GM21619 (cell line): ENCODE results near the gene MT1E.
A peak's percentile ranks its signal among the peaks of the same experiment; 100 is the strongest.
"Not testable (repeated sequence)": the region's sequence is repeated elsewhere in the genome, so short reads cannot be mapped to it uniquely, and the experiment has no call there.

ENCODE experiments used
- ATAC-seq: cut with Tn5 transposase; IDR thresholded peaks from one replicate; pipeline ENCODE4 v1.9.1; 2021; ENCODE audit not compliant: unreplicated experiment

Gene MT1E

GRCh38 chr16:56625140-56625942 lies at the start of gene MT1E:
Gene MT1E (plus strand): TSS chr16:56625781. CDS start chr16:56625852, 71 bp downstream.
- peak; percentile 49 for ATAC-seq

- ATAC-seq: peak; percentile 78
These were observed 48.8 kb upstream of the MT1E start for GRCh38 chr16:56576585-56577299.

GRCh38 chr16:56577300-56577625 lies 48.3 kb upstream of the MT1E start:
- no peak for ATAC-seq

GRCh38 chr16:56580391-56581048 lies 45.1 kb upstream of the MT1E start:
- no peak for ATAC-seq

GRCh38 chr16:56582911-56583310 lies 42.7 kb upstream of the MT1E start:
- ATAC-seq: not testable (repeated sequence)

- ATAC-seq: no peak
These were observed 42.0 kb upstream of the MT1E start for GRCh38 chr16:56583351-56584168.

GRCh38 chr16:56584276-56584675 lies 41.3 kb upstream of the MT1E start:
- no peak for ATAC-seq

GRCh38 chr16:56588781-56589140 lies 36.8 kb upstream of the MT1E start:
- ATAC-seq: no peak

- no peak for ATAC-seq
These were observed 36.2 kb upstream of the MT1E start, which contains the start of gene MT3 for GRCh38 chr16:56589141-56590039. Gene MT3 (plus strand): TSS chr16:56589528. CDS start chr16:56589591, 63 bp downstream.

GRCh38 chr16:56591377-56592060 lies 34.1 kb upstream of the MT1E start:
- ATAC-seq: no peak

GRCh38 chr16:56593573-56594291 lies 31.8 kb upstream of the MT1E start:
- no peak for ATAC-seq

GRCh38 chr16:56594292-56594619 lies 31.3 kb upstream of the MT1E start:
- no peak for ATAC-seq

GRCh38 chr16:56600398-56600999 lies 25.1 kb upstream of the MT1E start:
- no peak for ATAC-seq

- ATAC-seq: no peak
These were observed 24.3 kb upstream of the MT1E start for GRCh38 chr16:56601325-56601724.

- ATAC-seq: no peak
These were observed 22.0 kb upstream of the MT1E start for GRCh38 chr16:56603589-56603988.

GRCh38 chr16:56604966-56605365 lies 20.6 kb upstream of the MT1E start:
- no peak for ATAC-seq

GRCh38 chr16:56605475-56605874 lies 20.1 kb upstream of the MT1E start:
- no peak for ATAC-seq

- ATAC-seq: no peak
These were observed 19.5 kb upstream of the MT1E start for GRCh38 chr16:56606071-56606475.
